ENCODE measurements around the gene PALS1.

PALS1 gene

DNA sequence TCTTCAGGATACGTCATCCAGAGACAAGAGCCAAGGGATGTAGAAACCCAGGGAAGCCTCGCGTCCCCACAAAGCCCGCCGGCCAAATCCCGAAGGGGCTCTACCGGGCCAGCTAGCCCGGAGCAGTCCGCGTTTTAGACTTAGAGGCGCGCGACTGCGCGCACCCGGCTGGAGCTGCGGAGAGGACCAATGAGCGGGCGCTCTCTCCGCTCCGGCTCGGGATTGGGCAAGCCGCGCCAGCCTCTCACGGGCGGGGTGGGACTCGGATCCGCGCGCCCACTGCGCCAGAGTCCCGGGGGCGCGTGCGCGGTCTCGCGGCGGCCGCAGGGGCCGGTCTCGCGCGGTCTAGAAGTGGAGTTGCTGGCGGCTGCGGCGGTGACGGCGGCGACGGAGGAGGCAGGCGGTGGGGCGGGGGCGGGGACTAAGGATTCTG, 241 bp upstream of the PALS1 start:
- ATAC-seq: peak; percentile 95
- TF ChIP-seq TCF4 (CRISPR knock-in tag; IDR thresholded peaks at IDR 0.05; ENCODE audit: borderline replicate concordance) (no peak), RARB (CRISPR knock-in tag; IDR thresholded peaks at IDR 0.05) (no peak), ZC3H10 (CRISPR knock-in tag; IDR thresholded peaks at IDR 0.05) (no peak), CREB5 (CRISPR knock-in tag; IDR thresholded peaks at IDR 0.05; ENCODE audit: low read depth) (no peak), POU6F1 (CRISPR knock-in tag; IDR thresholded peaks at IDR 0.05; ENCODE audit: borderline replicate concordance, low read depth) (no peak), TOX (CRISPR knock-in tag; IDR thresholded peaks at IDR 0.05; ENCODE audit: borderline replicate concordance) (no peak), OSR1 (CRISPR knock-in tag; IDR thresholded peaks at IDR 0.05) (no peak), ZNF70 (CRISPR knock-in tag; IDR thresholded peaks at IDR 0.05) (no peak), TSHZ2 (CRISPR knock-in tag; IDR thresholded peaks at IDR 0.05) (no peak)

DNA sequence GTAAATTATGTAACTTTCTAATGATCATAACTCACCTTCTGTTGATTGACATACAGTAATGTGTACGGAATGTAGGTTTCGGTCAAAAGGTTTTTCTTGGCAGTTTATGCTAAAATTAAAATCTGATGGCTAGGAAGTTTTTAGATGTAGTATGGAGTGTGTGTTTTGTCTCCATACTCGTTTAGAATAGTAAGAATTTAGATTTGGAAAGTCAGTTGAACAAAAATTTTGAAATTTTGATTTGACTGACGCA, 859 bp downstream of the PALS1 start:
- no peak for TF ChIP-seq GLIS3 (CRISPR knock-in tag; IDR thresholded peaks at IDR 0.05)
- no peak for TF ChIP-seq PATZ1 (CRISPR knock-in tag; IDR thresholded peaks at IDR 0.05; ENCODE audit: borderline replicate concordance)
- TF ChIP-seq ISL1 (CRISPR knock-in tag; IDR thresholded peaks at IDR 0.05): no peak
- no peak for ATAC-seq

DNA sequence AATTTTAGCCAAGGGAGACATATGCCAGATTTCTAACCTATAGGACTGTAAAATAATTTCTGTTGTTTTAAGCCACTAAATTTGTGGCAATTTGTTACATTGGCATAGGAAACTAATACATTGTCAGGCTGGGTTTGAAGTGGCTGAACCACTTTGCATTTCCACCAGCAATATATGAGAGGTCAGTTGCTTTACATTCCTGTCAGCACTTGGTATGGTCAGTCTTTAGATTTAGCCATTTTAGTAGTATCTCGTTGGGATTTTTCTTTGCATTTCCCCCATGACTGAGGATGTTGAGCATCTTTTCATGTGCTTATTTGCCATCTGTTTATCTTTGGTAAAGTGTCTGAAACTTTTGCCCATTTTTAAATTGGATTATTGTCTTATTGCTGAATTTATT, 3.9 kb downstream of the PALS1 start:
- TF ChIP-seq, protein P1, sequence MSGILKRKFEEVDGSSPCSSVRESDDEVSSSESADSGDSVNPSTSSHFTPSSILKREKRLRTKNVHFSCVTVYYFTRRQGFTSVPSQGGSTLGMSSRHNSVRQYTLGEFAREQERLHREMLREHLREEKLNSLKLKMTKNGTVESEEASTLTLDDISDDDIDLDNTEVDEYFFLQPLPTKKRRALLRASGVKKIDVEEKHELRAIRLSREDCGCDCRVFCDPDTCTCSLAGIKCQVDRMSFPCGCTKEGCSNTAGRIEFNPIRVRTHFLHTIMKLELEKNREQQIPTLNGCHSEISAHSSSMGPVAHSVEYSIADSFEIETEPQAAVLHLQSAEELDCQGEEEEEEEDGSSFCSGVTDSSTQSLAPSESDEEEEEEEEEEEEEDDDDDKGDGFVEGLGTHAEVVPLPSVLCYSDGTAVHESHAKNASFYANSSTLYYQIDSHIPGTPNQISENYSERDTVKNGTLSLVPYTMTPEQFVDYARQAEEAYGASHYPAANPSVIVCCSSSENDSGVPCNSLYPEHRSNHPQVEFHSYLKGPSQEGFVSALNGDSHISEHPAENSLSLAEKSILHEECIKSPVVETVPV (CRISPR knock-in tag; IDR thresholded peaks at IDR 0.05): no peak
- TF ChIP-seq OSR1 (CRISPR knock-in tag; IDR thresholded peaks at IDR 0.05) (no peak), ZNF565 (CRISPR knock-in tag; conservative IDR thresholded peaks at IDR 0.05; ENCODE audit: low read depth) (no peak), POU6F1 (CRISPR knock-in tag; IDR thresholded peaks at IDR 0.05; ENCODE audit: borderline replicate concordance, low read depth) (no peak), TCF4 (CRISPR knock-in tag; IDR thresholded peaks at IDR 0.05; ENCODE audit: borderline replicate concordance) (no peak), SNAI2 (CRISPR knock-in tag; IDR thresholded peaks at IDR 0.05) (no peak), ZNF8 (CRISPR knock-in tag; IDR thresholded peaks at IDR 0.05) (no peak)
- ATAC-seq: no peak

DNA sequence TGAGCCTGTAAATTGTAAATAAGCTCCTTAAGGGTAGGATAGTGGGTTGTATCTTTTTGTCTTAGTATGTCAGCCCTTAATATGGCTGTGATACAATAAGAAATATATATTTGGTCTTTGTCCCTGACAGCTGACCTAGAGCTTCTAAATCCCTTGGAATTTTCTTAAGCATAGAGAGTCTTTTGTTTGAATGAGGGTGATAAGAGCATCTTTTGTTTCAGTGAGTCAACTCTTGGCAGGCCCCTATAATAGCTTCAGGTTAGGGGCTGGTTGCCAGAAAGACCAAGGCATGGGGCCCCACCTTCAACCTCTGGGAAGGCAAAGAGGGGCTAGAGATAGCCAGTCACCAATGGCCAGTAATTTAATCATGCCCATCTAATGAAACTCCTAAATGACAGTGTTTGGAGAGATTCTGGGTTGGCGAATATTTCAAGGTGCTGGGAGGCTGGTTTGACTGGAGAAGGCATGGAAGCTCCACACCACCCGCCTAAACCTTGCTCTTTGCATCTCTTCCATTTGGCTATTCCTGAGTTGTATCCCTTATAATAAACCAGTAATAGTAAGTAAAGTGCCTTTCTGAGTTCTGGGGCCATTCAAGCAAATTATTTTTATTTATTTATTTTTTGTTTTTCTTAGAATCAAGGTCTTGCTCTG, 10.5 kb downstream of the PALS1 start:
- peak; percentile 50 for ATAC-seq
- TF ChIP-seq TCF4 (CRISPR knock-in tag; IDR thresholded peaks at IDR 0.05; ENCODE audit: borderline replicate concordance) (no peak), ISL1 (CRISPR knock-in tag; IDR thresholded peaks at IDR 0.05) (peak; percentile 42; the same call in 1 of the 2 replicates)
